Neutrophil (primary cell): Measurements from ENCODE around the gene GJB4.

Experiments used
- H3K27ac ChIP-seq: fragments of 200-600 bp; sonication (generic); 2 replicates; pipeline ENCODE4 v1.5.1; 2016; ENCODE audit warnings: mild to moderate bottlenecking, moderate library complexity
- H3K27me3 ChIP-seq: fragments of 200-600 bp; sonication (generic); 2 replicates; pipeline ENCODE4 v1.6.0; 2016; ENCODE audit warnings: mild to moderate bottlenecking
- H3K36me3 ChIP-seq: fragments of 200-600 bp; sonication (generic); 2 replicates; pipeline ENCODE4 v1.5.1; 2017
- H3K4me1 ChIP-seq, 2 experiments: fragments of 200-600 bp in 1 of 2; sonication (generic) in 1 of 2; 1 replicate in 1 of 2; 2 replicates in 1 of 2; pipeline versions ENCODE4 v1.5.1 to v1.6.1; 2013 to 2016; ENCODE audit warnings: low read depth in 1 of 2, low read length in 1 of 2, mild to moderate bottlenecking in 1 of 2, moderate library complexity in 1 of 2; ENCODE audit not compliant: control insufficient read depth in 1 of 2, insufficient read depth in 1 of 2
- H3K4me3 ChIP-seq, 2 experiments: fragments of 200-600 bp in 1 of 2; sonication (generic) in 1 of 2; 1 replicate in 1 of 2; 2 replicates in 1 of 2; pipeline ENCODE4 v1.5.1; 2013 to 2016; ENCODE audit warnings: low read depth in 1 of 2, low read length in 1 of 2, mild to moderate bottlenecking in 1 of 2, moderate library complexity in 1 of 2
- H3K9me3 ChIP-seq: fragments of 200-600 bp; sonication (generic); 2 replicates; pipeline ENCODE4 v1.5.1; 2016
- TF ChIP-seq, protein P1 (sequence below): fragments of 200-600 bp; sonication (generic); IDR thresholded peaks from 2 replicates; pipeline ENCODE4 v1.5.1; 2016; ENCODE audit warnings: antibody characterized with exemption

The GJB4 gene

DNA sequence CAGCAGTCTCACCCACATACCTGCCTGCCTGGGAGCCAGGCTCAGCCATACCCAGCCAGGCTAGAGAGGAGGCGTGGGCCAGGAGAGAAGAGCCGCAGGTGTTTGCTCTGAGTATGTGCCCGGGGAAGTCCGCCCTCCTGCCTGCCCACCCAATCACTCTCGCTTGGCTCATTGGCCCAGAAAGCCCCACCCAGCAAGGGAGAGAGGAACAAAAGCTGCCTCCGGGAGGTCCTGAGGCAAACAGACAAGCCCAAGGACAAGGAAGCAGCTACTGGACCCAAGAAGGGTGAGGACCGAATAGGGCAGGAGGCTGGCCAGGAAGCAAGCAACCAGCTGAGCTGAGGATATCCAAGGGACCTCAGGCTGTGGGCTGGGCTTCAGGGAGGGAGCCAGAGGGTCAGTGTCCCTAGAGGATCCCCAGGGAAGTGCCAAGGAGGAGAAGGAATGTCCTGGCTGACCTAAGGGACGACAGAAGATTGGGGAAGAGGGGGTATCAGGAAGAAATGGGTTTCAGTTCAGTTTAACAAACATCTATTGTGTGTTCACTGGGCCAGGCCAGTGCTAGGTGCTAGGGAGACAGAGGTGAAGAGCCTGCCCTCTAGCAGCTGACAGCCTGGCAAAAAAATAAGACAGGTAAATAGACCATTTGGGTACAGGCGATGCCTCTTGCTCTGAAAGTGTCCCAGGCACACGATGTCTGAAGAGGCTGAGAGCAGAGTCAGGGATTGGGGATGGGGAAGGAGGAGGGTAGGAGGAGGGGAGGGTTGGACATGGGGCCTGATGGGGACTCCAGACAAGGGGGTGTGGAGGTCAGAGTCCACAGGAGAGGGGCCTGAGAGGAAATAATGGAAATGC lies at the start of gene GJB4:
TSS of gene GJB4 (plus strand) at position 238 of the 855 bp plus-strand sequence. CDS start 1,515 bp downstream, outside the sequence.
- H3K9me3 ChIP-seq, result no peaks in the 10 kb centered on the region
- no peaks in the 10 kb centered on the region for H3K36me3 ChIP-seq
- no peaks in the 10 kb centered on the region for H3K27me3 ChIP-seq
- no peaks in the 10 kb centered on the region for H3K4me1 ChIP-seq
- H3K4me3 ChIP-seq, result no peak within 1 kb of the TSS
- H3K27ac ChIP-seq, result no peak within 1 kb of the TSS
- TF ChIP-seq, protein P1, sequence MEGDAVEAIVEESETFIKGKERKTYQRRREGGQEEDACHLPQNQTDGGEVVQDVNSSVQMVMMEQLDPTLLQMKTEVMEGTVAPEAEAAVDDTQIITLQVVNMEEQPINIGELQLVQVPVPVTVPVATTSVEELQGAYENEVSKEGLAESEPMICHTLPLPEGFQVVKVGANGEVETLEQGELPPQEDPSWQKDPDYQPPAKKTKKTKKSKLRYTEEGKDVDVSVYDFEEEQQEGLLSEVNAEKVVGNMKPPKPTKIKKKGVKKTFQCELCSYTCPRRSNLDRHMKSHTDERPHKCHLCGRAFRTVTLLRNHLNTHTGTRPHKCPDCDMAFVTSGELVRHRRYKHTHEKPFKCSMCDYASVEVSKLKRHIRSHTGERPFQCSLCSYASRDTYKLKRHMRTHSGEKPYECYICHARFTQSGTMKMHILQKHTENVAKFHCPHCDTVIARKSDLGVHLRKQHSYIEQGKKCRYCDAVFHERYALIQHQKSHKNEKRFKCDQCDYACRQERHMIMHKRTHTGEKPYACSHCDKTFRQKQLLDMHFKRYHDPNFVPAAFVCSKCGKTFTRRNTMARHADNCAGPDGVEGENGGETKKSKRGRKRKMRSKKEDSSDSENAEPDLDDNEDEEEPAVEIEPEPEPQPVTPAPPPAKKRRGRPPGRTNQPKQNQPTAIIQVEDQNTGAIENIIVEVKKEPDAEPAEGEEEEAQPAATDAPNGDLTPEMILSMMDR, result no peak

DNA sequence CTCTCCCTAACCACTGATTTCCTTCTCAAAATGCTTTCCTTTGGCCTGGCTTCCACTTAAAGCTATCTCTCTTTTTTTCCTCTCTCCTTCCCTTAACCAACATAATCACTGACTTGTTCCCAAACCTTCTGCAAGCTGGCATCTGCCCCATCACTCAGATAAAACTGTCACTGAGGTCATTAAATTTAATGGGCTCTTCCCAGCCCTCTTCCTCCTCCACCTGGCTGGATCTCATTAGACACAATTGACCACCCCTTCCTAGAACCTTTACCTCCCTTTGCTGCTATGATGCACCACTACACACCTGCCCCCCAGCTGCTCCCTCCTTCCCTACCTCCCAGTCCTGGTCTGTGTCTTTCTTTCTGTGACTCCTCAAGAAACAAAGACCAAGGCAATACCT lies 48.7 kb upstream of the GJB4 start:
- Histone ChIP-seq H3K27ac (no peak overlapping the region), H3K4me1 (no peaks in the 10 kb centered on the region), H3K9me3 (no peaks in the 10 kb centered on the region), H3K4me3 (no peak overlapping the region), H3K27me3 (peaks cover 5% of the 10 kb centered on the region), H3K36me3 (no peaks in the 10 kb centered on the region)
- TF ChIP-seq, protein P1, result no peak

DNA sequence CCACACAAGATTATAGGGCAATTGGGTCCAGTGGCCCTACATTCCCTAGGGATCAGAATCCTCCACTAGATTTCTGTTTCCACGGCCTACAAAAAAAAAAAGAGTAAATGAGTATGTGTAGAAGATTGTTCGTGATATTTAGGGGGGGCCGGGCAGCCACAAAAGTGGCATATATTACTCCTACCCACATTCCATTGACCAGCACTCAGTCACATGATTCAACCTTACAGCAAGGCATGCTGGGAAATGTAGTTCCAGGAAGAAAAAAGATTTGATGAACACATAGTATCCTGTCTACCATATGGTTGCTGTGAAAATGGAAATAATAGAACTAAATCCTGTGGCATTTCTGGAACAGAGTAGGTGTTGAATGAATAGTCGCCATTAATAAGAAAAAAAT lies 48.1 kb upstream of the GJB4 start:
- Histone ChIP-seq H3K9me3 (no peaks in the 10 kb centered on the region), H3K4me3 (no peak overlapping the region), H3K27ac (no peak overlapping the region), H3K27me3 (peaks cover 4% of the 10 kb centered on the region), H3K36me3 (no peaks in the 10 kb centered on the region), H3K4me1 (no peaks in the 10 kb centered on the region)
- TF ChIP-seq, protein P1, result no peak

DNA sequence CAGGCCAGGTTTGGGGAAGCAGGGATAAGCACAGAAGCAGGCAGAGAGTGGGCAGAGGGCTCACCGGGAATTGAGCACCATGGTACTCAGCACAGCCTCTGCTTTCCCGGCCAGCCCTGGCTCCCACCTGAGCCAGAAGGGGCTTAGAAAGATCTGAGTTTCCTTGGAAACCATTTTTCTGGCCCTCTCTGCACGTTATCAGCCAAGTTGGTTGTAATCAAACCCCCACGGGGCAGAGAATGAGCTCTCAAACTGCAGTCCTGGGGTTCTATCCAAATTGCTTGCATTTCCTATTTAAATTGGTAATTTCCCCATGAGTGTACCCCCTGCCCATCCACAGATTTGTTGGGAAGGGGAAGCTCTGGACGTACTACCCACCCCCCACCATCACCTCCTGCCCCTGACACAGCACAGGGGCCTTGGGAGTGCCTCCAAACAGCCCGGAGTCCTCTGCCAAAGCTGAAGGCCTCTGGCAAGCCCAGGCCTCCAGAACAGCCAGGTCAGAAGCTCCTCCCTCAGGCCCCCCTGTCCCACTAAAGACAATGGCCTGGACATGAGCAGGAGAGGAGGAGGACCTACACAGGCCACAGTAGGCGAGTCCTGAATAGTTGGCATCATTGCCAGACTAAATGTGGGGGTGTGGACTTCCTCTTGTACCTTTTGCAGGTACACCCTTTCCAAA lies 47.4 kb upstream of the GJB4 start:
- Histone ChIP-seq H3K4me1 (no peaks in the 10 kb centered on the region), H3K4me3 (no peak overlapping the region), H3K9me3 (no peaks in the 10 kb centered on the region), H3K27ac (no peak overlapping the region), H3K36me3 (no peaks in the 10 kb centered on the region), H3K27me3 (peaks cover 8% of the 10 kb centered on the region)
- TF ChIP-seq, protein P1, result no peak

DNA sequence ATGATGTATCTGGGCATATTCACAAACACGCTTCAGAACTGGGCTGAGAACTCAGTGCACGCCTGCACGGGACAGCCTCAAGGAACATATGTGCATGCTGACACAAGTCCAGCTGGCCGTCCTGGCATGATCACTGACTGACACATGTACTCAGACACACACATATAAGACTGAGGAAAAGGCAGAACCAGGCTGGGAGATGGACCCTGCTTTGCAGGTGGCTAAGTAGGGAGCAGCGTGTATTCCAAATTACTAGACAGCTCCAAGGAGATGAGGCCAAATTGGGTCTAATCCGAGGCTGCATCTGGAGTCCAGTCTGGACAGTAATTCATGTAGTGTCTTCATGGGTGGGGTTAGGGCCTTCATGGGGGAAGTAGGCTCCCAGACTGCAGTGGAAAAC lies 46.1 kb upstream of the GJB4 start:
- Histone ChIP-seq H3K9me3 (no peaks in the 10 kb centered on the region), H3K4me1 (no peaks in the 10 kb centered on the region), H3K36me3 (no peaks in the 10 kb centered on the region), H3K27me3 (peaks cover 8% of the 10 kb centered on the region), H3K4me3 (no peak overlapping the region), H3K27ac (no peak overlapping the region)
- TF ChIP-seq, protein P1, result no peak
